GM18511 (cell line): Measurements from ENCODE around the gene CHST11.

Experiments used
- ATAC-seq: cut with Tn5 transposase; IDR thresholded peaks from one replicate; pipeline ENCODE4 v1.9.1; 2021; ENCODE audit warnings: mild to moderate bottlenecking, moderate library complexity; ENCODE audit not compliant: unreplicated experiment

CHST11 gene

GRCh38 chr12:104479123-104479662 is 22.4 kb downstream of the CHST11 start:
- no peak for ATAC-seq

GRCh38 chr12:104480012-104480411 is 23.3 kb downstream of the CHST11 start:
- no peak for ATAC-seq

GRCh38 chr12:104480826-104481440 is 24.2 kb downstream of the CHST11 start:
- no peak for ATAC-seq

- no peak for ATAC-seq
These were observed 25.4 kb downstream of the CHST11 start for GRCh38 chr12:104482113-104482512.

GRCh38 chr12:104482748-104483147 is 26.0 kb downstream of the CHST11 start:
- no peak for ATAC-seq

GRCh38 chr12:104484079-104484478 is 27.3 kb downstream of the CHST11 start:
- no peak for ATAC-seq

- ATAC-seq: no peak
These were observed 29.1 kb downstream of the CHST11 start for GRCh38 chr12:104485651-104486362.

- ATAC-seq: no peak
These were observed 29.6 kb downstream of the CHST11 start for GRCh38 chr12:104486363-104486750.

GRCh38 chr12:104486943-104487819 is 30.4 kb downstream of the CHST11 start:
- no peak for ATAC-seq

- ATAC-seq: no peak
These were observed 31.6 kb downstream of the CHST11 start for GRCh38 chr12:104488374-104488773.

- ATAC-seq: no peak
These were observed 33.4 kb downstream of the CHST11 start for GRCh38 chr12:104490186-104490585.

- peak; percentile 33 for ATAC-seq
These were observed 34.1 kb downstream of the CHST11 start for GRCh38 chr12:104490850-104491249.

GRCh38 chr12:104493496-104493895 is 36.7 kb downstream of the CHST11 start:
- no peak for ATAC-seq

GRCh38 chr12:104494137-104494792 is 37.5 kb downstream of the CHST11 start:
- peak; percentile 59 for ATAC-seq

GRCh38 chr12:104494793-104495158 is 38.0 kb downstream of the CHST11 start:
- ATAC-seq: peak; percentile 53

- ATAC-seq: no peak
These were observed 39.0 kb downstream of the CHST11 start for GRCh38 chr12:104495786-104496185.

GRCh38 chr12:104496336-104496735 is 39.6 kb downstream of the CHST11 start:
- no peak for ATAC-seq

GRCh38 chr12:104498211-104498801 is 41.6 kb downstream of the CHST11 start:
- ATAC-seq: no peak

GRCh38 chr12:104499668-104500332 is 43.1 kb downstream of the CHST11 start:
- ATAC-seq: no peak

- ATAC-seq: no peak
These were observed 44.4 kb downstream of the CHST11 start for GRCh38 chr12:104501115-104501514.
